IMR-90 (cell line): ENCODE data around the gene S100A6. TPM values are rescaled to one million over a fixed set of nuclear protein-coding genes. Genes with fewer than 3 reads are reported as not detected.

Experiments
- ATAC-seq: fragments of 200-7000 bp; cut with Tn5 transposase; 2 replicates; pipeline ENCODE4 v1.9.1; 2020; ENCODE audit warnings: low read depth, mild to moderate bottlenecking, moderate library complexity
- BruUV-seq: library from RNA; stranded (reverse); fragments of 400-500 nt; replicated peaks from 2 replicates; lab custom pipeline; 2021; lab: Mats Ljungman, UMichigan
- CTCF ChIA-PET: fragments of 300-600 bp; formaldehyde crosslinking; extraction: SDS; loops from one replicate; lab custom pipeline; 2021; ENCODE audit warnings: antibody characterized with exemption; lab: Yijun Ruan, JAX
- POLR2A ChIA-PET: fragments of 300-600 bp; sonication (Branson Sonifier 250); formaldehyde crosslinking; loops from one replicate; lab custom pipeline; 2022; ENCODE audit warnings: antibody characterized with exemption; ENCODE audit not compliant: unreplicated experiment; lab: Charles Lee
- DNase-seq: peaks from one replicate; pipeline ENCODE4 v3.0.0; 2013
- H2AFZ ChIP-seq: replicated peaks from 2 replicates; pipeline ENCODE3; 2013; ENCODE audit warnings: low read length, mild to moderate bottlenecking; ENCODE audit not compliant: poor library complexity
- H2AK5ac ChIP-seq: 2 replicates; pipeline ENCODE4 v1.6.1; 2013; ENCODE audit warnings: low read depth, low read length, inconsistent platforms
- H2AK9ac ChIP-seq: replicated peaks from 2 replicates; pipeline ENCODE3; 2013; ENCODE audit warnings: mild to moderate bottlenecking, low read depth, low read length, moderate library complexity; ENCODE audit not compliant: poor library complexity
- H2BK120ac ChIP-seq: 2 replicates; pipeline ENCODE4 v1.6.1; 2013; ENCODE audit warnings: low read depth, low read length, inconsistent platforms
- H2BK15ac ChIP-seq: 3 replicates; pipeline ENCODE4 v1.6.1; 2013; ENCODE audit warnings: low read depth, low read length, inconsistent platforms
- H2BK20ac ChIP-seq: 2 replicates; pipeline ENCODE4 v1.6.1; 2013; ENCODE audit warnings: low read depth, mild to moderate bottlenecking, inconsistent platforms, low read length, moderate library complexity
- H2BK5ac ChIP-seq: 2 replicates; pipeline ENCODE4 v1.6.1; 2013; ENCODE audit warnings: mild to moderate bottlenecking, low read depth, low read length, inconsistent platforms; ENCODE audit not compliant: poor library complexity, severe bottlenecking
- H3K14ac ChIP-seq: replicated peaks from 2 replicates; pipeline ENCODE4 v1.6.1; 2013; ENCODE audit warnings: low read depth, low read length, inconsistent platforms
- H3K18ac ChIP-seq: 2 replicates; pipeline ENCODE4 v1.6.1; 2013; ENCODE audit warnings: low read depth, low read length, control low read depth
- H3K23ac ChIP-seq: 2 replicates; pipeline ENCODE4 v1.6.1; 2013; ENCODE audit warnings: low read depth, low read length, inconsistent platforms
- H3K27ac ChIP-seq: 2 replicates; pipeline ENCODE4 v1.5.1; 2013; ENCODE audit warnings: mild to moderate bottlenecking, control low read depth, low read length; ENCODE audit not compliant: insufficient read depth
- H3K27me3 ChIP-seq: 2 replicates; pipeline ENCODE4 v1.6.1; 2013; ENCODE audit warnings: low read length; ENCODE audit not compliant: control insufficient read depth, insufficient read depth
- H3K36me3 ChIP-seq: 2 replicates; pipeline ENCODE4 v1.6.1; 2013; ENCODE audit warnings: low read length, mixed read lengths; ENCODE audit not compliant: control insufficient read depth, insufficient read depth
- H3K4ac ChIP-seq: 2 replicates; pipeline ENCODE4 v1.6.1; 2013; ENCODE audit warnings: low read depth, low read length, inconsistent platforms
- H3K4me1 ChIP-seq: 2 replicates; pipeline ENCODE4 v1.6.1; 2013; ENCODE audit warnings: low read length, mixed read lengths; ENCODE audit not compliant: control insufficient read depth, insufficient read depth
- H3K4me2 ChIP-seq: 2 replicates; pipeline ENCODE4 v1.6.1; 2013; ENCODE audit warnings: low read depth, mild to moderate bottlenecking, control low read depth, low read length, moderate library complexity
- H3K4me3 ChIP-seq: 2 replicates; pipeline ENCODE4 v1.5.1; 2013; ENCODE audit warnings: low read depth, mild to moderate bottlenecking, control low read depth, low read length, moderate library complexity; ENCODE audit not compliant: insufficient read depth
- H3K56ac ChIP-seq: 2 replicates; pipeline ENCODE4 v1.6.1; 2013; ENCODE audit warnings: low read length, inconsistent platforms; ENCODE audit not compliant: insufficient read depth; ENCODE audit errors: extremely low read depth
- H3K79me1 ChIP-seq, 2 experiments: 2 replicates each; pipeline ENCODE4 v1.6.1; 2013; ENCODE audit warnings: low read length in 2 of 2, inconsistent platforms in 1 of 2, low read depth in 1 of 2
- H3K9ac ChIP-seq: 2 replicates; pipeline ENCODE4 v1.6.1; 2013; ENCODE audit warnings: low read depth, low read length, control low read depth
- H3K9me1 ChIP-seq: 2 replicates; pipeline ENCODE4 v1.6.1; 2013; ENCODE audit warnings: low read length, inconsistent platforms; ENCODE audit not compliant: insufficient read depth
- H3K9me3 ChIP-seq: 2 replicates; pipeline ENCODE4 v1.6.1; 2013; ENCODE audit warnings: low read length; ENCODE audit not compliant: control insufficient read depth, insufficient read depth
- H4K20me1 ChIP-seq: 2 replicates; pipeline ENCODE4 v1.6.1; 2013; ENCODE audit warnings: low read length, inconsistent platforms; ENCODE audit not compliant: insufficient read depth
- H4K5ac ChIP-seq: 2 replicates; pipeline ENCODE4 v1.6.1; 2013; ENCODE audit warnings: mild to moderate bottlenecking, low read depth, low read length, control low read depth
- H4K8ac ChIP-seq, 2 experiments: 2 replicates each; pipeline ENCODE4 v1.6.1; 2013; ENCODE audit warnings: low read depth in 2 of 2, low read length in 2 of 2, control low read depth in 1 of 2, inconsistent platforms in 1 of 2
- H4K91ac ChIP-seq: 2 replicates; pipeline ENCODE4 v1.6.1; 2013; ENCODE audit warnings: low read depth, low read length, inconsistent platforms; ENCODE audit not compliant: insufficient read depth
- CHD1 ChIP-seq: IDR thresholded peaks from 2 replicates; pipeline ENCODE4 v1.6.1; 2012; ENCODE audit warnings: low read depth, low read length, improper control_type of control experiment
- MAFK ChIP-seq: IDR thresholded peaks from 2 replicates; pipeline ENCODE4 v1.6.1; 2012; ENCODE audit warnings: low read depth, low read length, improper control_type of control experiment
- MXI1 ChIP-seq: IDR thresholded peaks from 2 replicates; pipeline ENCODE4 v1.6.1; 2012; ENCODE audit warnings: low read depth, mild to moderate bottlenecking, low read length, moderate library complexity, borderline replicate concordance
- NFE2L2 ChIP-seq: fragments of 150-350 bp; IDR thresholded peaks from 2 replicates; pipeline ENCODE4 v1.6.1; 2016; ENCODE audit warnings: low read depth, mild to moderate bottlenecking, low read length
- POLR2A ChIP-seq: IDR thresholded peaks from 2 replicates; pipeline ENCODE4 v1.6.1; 2012; ENCODE audit warnings: mild to moderate bottlenecking, low read depth, low read length
- RAD21 ChIP-seq: IDR thresholded peaks from 2 replicates; pipeline ENCODE4 v1.6.1; 2012; ENCODE audit warnings: low read length, improper control_type of control experiment
- RCOR1 ChIP-seq: IDR thresholded peaks from 2 replicates; pipeline ENCODE4 v1.6.1; 2012; ENCODE audit warnings: mild to moderate bottlenecking, low read length, improper control_type of control experiment; ENCODE audit not compliant: insufficient replicate concordance
- RFX5 ChIP-seq: IDR thresholded peaks from 2 replicates; pipeline ENCODE4 v1.8.0; 2012; ENCODE audit warnings: low read depth, mild to moderate bottlenecking, low read length, moderate library complexity
- WGBS, 2 experiments: methylation state at CpG; one replicate each; pipeline versions ENCODE4 v1.1.5 to v1.1.7; 2013; ENCODE audit warnings: missing lambda C conversion rate in 2 of 2; ENCODE audit not compliant: insufficient read length in 1 of 2; ENCODE audit errors: extremely low coverage in 2 of 2; 5-methylcytosine and 5-hydroxymethylcytosine counted together
- dilution Hi-C: fragments of 300-500 bp; cut with HindIII; formaldehyde crosslinking; loops from one replicate; pipeline ENCODE4 v1.14.3; 2018; ENCODE audit warnings: low sequenced_read_pairs; ENCODE audit not compliant: unreplicated experiment
- in situ Hi-C: fragments of 300-500 bp; cut with MboI; formaldehyde crosslinking; loops from 3 replicates; pipeline ENCODE4 v1.14.3; 2019; ENCODE audit warnings: low sequenced_read_pairs, inconsistent platforms, mixed read lengths
- intact Hi-C: fragments of 100-400 bp; cut with micrococcal nuclease; formaldehyde crosslinking; loops from 2 replicates; pipeline ENCODE4 v1.10.0; 2022
- polyA plus RNA-seq, 3 experiments: library from polyadenylated mRNA; depleted of rRNA; stranded (reverse); fragments of >200 nt; gene quantifications; 2 replicates each; pipeline ENCODE4 v1.2.3, GENCODE V29; 2012; ENCODE audit warnings: low replicate concordance in 1 of 3
- total RNA-seq: library from RNA; depleted of rRNA; stranded (reverse); fragments of >200 nt; gene quantifications from 2 replicates; pipeline ENCODE4 v1.2.3, GENCODE V29; 2012
- TF ChIP-seq, protein P1 (sequence below): conservative IDR thresholded peaks from 2 replicates; pipeline ENCODE4 v1.5.1; 2012; ENCODE audit warnings: mild to moderate bottlenecking, low read depth, low read length, improper control_type of control experiment

Gene S100A6
- total and polyA plus RNA-seq, 2 of the 4 experiments (the other 2 are of a cell fraction), result 373 to 1,755 TPM

DNA sequence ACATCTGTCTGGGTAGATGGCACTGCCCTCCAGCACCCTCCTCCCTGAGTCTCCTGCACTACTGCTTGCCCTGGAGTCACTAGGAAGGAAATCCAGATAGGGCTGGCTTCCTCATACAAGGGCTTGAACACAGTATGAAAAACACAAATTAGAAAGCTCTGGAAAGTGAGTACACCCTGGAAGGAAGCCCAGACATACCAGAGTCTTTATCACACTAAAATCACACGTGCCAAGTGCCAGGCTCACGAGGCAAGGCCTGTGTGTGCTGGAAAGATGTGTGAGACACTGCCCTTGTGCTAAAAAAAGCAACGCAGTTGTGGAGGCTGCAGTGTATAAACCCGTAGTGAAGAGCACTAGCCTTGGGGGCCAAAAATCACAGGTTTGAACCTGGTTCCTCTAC is 47.1 kb downstream of the S100A6 start:
- H2AK5ac ChIP-seq, result no peak overlapping the region
- CTCF ChIA-PET, result interaction anchor here (2.8 kb wide), 1 partner anchor 136 kb away, joined by 8 read pairs; no protein-coding TSS in a partner anchor
- H2BK20ac ChIP-seq, result no peak overlapping the region
- H4K5ac ChIP-seq, result no peak overlapping the region
- no CpG with 5 or more reads among the region's 4 CpGs for WGBS, 2 experiments
- no peak overlapping the region for H3K23ac ChIP-seq
- ATAC-seq, result no peak
- dilution Hi-C loops (no loop called here), intact Hi-C loops (no loop called here), in situ Hi-C loops (no loop called here)
- H3K4me2 ChIP-seq, result no peak overlapping the region
- peaks cover 3% of the 10 kb centered on the region for H4K20me1 ChIP-seq
- no peak overlapping the region for H2AFZ ChIP-seq
- H2BK5ac ChIP-seq, result no peak overlapping the region
- H3K9me3 ChIP-seq, result no peaks in the 10 kb centered on the region
- no peak overlapping the region for H3K4ac ChIP-seq
- H2AK9ac ChIP-seq, result no peak overlapping the region
- H3K9ac ChIP-seq, result no peak overlapping the region
- peaks cover 5% of the 10 kb centered on the region; the same call in 1 of the 2 replicates for H3K4me1 ChIP-seq
- peaks cover 8% of the 10 kb centered on the region; the same call in 1 of the 2 replicates for H3K9me1 ChIP-seq
- no peak overlapping the region for H2BK15ac ChIP-seq
- BruUV-seq, result no TSS peak
- H3K18ac ChIP-seq, result no peak overlapping the region
- TF ChIP-seq, protein P1, sequence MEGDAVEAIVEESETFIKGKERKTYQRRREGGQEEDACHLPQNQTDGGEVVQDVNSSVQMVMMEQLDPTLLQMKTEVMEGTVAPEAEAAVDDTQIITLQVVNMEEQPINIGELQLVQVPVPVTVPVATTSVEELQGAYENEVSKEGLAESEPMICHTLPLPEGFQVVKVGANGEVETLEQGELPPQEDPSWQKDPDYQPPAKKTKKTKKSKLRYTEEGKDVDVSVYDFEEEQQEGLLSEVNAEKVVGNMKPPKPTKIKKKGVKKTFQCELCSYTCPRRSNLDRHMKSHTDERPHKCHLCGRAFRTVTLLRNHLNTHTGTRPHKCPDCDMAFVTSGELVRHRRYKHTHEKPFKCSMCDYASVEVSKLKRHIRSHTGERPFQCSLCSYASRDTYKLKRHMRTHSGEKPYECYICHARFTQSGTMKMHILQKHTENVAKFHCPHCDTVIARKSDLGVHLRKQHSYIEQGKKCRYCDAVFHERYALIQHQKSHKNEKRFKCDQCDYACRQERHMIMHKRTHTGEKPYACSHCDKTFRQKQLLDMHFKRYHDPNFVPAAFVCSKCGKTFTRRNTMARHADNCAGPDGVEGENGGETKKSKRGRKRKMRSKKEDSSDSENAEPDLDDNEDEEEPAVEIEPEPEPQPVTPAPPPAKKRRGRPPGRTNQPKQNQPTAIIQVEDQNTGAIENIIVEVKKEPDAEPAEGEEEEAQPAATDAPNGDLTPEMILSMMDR, result no peak
- TF ChIP-seq RFX5, result no peak
- TF ChIP-seq POLR2A, result no peak
- no peak for TF ChIP-seq MAFK
- TF ChIP-seq MXI1, result no peak
- TF ChIP-seq NFE2L2, result no peak
- no peak for TF ChIP-seq RCOR1
- TF ChIP-seq CHD1, result no peak
- TF ChIP-seq RAD21, result no peak
- no peak overlapping the region for H2BK120ac ChIP-seq
- POLR2A ChIA-PET, result no interaction called here
- H3K14ac ChIP-seq, result no peak overlapping the region
- H4K91ac ChIP-seq, result no peak overlapping the region
- peaks cover 22% of the 10 kb centered on the region for H3K27me3 ChIP-seq
- H3K27ac ChIP-seq, result no peak overlapping the region
- no peaks in the 10 kb centered on the region for H3K36me3 ChIP-seq
- H3K56ac ChIP-seq, result no peak overlapping the region
- DNase-seq, result no peak
- H3K4me3 ChIP-seq, result no peak overlapping the region
- no peaks in the 10 kb centered on the region for H3K79me1 ChIP-seq
- H4K8ac ChIP-seq, result no peak overlapping the region
